Measurements from ENCODE around the gene WDFY4.

The WDFY4 gene

DNA sequence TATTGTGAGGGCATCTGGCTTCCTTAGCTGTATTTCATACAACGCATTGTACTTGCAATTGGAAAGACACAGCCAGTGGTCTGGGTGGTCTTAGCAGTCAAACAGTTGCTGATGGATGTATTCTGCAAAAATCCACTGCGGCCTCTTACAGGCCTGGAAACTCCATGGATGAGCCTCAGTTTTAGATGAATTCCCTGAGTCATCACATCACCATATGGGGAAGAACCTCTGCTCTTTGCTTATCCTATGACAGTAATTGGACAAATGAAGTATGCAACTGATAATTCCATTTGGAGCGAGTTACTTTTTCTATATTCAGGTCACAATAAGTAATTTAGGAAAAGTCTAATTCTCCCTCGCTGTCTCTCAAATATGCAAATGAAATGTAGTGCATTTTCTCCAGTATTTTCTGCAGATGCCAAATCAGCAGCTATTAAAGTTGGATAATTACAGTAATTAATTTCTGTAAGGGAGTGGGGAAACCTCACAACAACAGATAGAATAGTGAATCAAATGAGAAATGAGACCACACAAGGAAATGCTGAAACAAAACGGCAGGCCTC is 78.8 kb downstream of the WDFY4 start:
- no peaks in the 10 kb centered on the region for H3K27me3 ChIP-seq (ENCODE audit: insufficient read depth, low read depth)
- H3K79me2 ChIP-seq (ENCODE audit: insufficient read depth, low read depth) = no peaks in the 10 kb centered on the region
- H3K27ac ChIP-seq = no peak overlapping the region
- no peak overlapping the region for H2AFZ ChIP-seq (ENCODE audit: low read depth)
- H3K4me3 ChIP-seq (IDR thresholded peaks at IDR 0.05; ENCODE audit: insufficient read depth, low read depth, low read length) = no peak overlapping the region
- no peak overlapping the region for H3K4me2 ChIP-seq
- H3K9ac ChIP-seq = no peak overlapping the region
- H3K4me1 ChIP-seq (ENCODE audit: low read depth, poor library complexity, severe bottlenecking) = no peaks in the 10 kb centered on the region
- no peaks in the 10 kb centered on the region for H3K36me3 ChIP-seq (ENCODE audit: insufficient read depth)
- TF ChIP-seq CTCF (conservative IDR thresholded peaks at IDR 0.05; ENCODE audit: low read depth, low read length) = no peak
- H4K20me1 ChIP-seq (ENCODE audit: insufficient read depth) = no peaks in the 10 kb centered on the region

DNA sequence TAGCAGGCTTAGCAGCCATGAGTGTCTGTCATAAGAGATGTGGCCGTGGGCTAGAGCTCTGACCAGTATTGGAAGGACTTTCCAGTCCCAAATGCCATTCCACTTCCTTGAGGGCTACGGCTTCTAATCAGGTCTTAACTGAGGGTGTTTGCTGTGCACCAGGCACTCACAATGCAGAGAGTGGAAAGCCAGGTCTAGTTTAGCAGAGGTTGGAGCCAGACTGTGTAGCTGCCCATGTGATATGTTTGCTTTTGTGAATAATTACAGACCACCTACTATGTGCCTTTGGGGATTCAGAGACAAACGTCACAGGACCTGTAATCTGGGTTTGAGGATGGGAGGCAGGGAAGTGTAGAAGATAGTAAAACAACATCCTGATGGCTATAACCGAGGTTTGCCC is 79.8 kb downstream of the WDFY4 start:
- no peaks in the 10 kb centered on the region for H4K20me1 ChIP-seq (ENCODE audit: insufficient read depth)
- no peak overlapping the region for H3K27ac ChIP-seq
- H3K79me2 ChIP-seq (ENCODE audit: insufficient read depth, low read depth) = no peaks in the 10 kb centered on the region
- H3K4me3 ChIP-seq (IDR thresholded peaks at IDR 0.05; ENCODE audit: insufficient read depth, low read depth, low read length) = no peak overlapping the region
- H3K4me1 ChIP-seq (ENCODE audit: low read depth, poor library complexity, severe bottlenecking) = no peaks in the 10 kb centered on the region
- H3K36me3 ChIP-seq (ENCODE audit: insufficient read depth) = no peaks in the 10 kb centered on the region
- no peak for TF ChIP-seq CTCF (conservative IDR thresholded peaks at IDR 0.05; ENCODE audit: low read depth, low read length)
- H3K9ac ChIP-seq = no peak overlapping the region
- H2AFZ ChIP-seq (ENCODE audit: low read depth) = no peak overlapping the region
- H3K4me2 ChIP-seq = no peak overlapping the region
- H3K27me3 ChIP-seq (ENCODE audit: insufficient read depth, low read depth) = no peaks in the 10 kb centered on the region

GRCh38 chr10:48765039-48765438 is 80.4 kb downstream of the WDFY4 start:
- Histone ChIP-seq H3K36me3 (ENCODE audit: insufficient read depth) (no peaks in the 10 kb centered on the region), H2AFZ (ENCODE audit: low read depth) (no peak overlapping the region), H4K20me1 (ENCODE audit: insufficient read depth) (no peaks in the 10 kb centered on the region), H3K9ac (no peak overlapping the region), H3K4me1 (ENCODE audit: low read depth, poor library complexity, severe bottlenecking) (no peaks in the 10 kb centered on the region), H3K4me2 (no peak overlapping the region), H3K27ac (no peak overlapping the region), H3K79me2 (ENCODE audit: insufficient read depth, low read depth) (no peaks in the 10 kb centered on the region), H3K4me3 (IDR thresholded peaks at IDR 0.05; ENCODE audit: insufficient read depth, low read depth, low read length) (no peak overlapping the region), H3K27me3 (ENCODE audit: insufficient read depth, low read depth) (no peaks in the 10 kb centered on the region)
- no peak for TF ChIP-seq CTCF (conservative IDR thresholded peaks at IDR 0.05; ENCODE audit: low read depth, low read length)

DNA sequence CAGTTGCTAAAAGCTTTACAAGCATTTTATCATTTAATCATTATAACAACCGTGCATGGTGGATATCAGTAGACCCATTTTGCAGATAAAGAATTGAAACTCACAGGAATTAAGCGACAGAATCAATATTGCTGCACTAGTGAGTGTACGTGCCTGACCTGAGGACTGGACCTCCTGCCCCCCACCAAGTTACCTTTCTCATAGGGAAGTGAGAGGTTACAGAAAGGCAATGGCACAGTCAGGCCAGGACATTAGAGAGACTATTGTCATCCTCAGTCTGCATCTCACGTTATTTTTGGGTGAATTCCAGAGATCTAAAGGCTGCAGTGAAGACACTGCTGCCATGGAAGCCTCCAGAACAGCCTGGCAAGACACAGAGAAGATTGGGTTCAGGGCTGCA is 80.9 kb downstream of the WDFY4 start:
- no peak overlapping the region for H3K4me3 ChIP-seq (IDR thresholded peaks at IDR 0.05; ENCODE audit: insufficient read depth, low read depth, low read length)
- no peak for TF ChIP-seq CTCF (conservative IDR thresholded peaks at IDR 0.05; ENCODE audit: low read depth, low read length)
- no peak overlapping the region for H3K27ac ChIP-seq
- H2AFZ ChIP-seq (ENCODE audit: low read depth) = no peak overlapping the region
- no peaks in the 10 kb centered on the region for H3K79me2 ChIP-seq (ENCODE audit: insufficient read depth, low read depth)
- H3K4me1 ChIP-seq (ENCODE audit: low read depth, poor library complexity, severe bottlenecking) = no peaks in the 10 kb centered on the region
- H3K9ac ChIP-seq = no peak overlapping the region
- H3K27me3 ChIP-seq (ENCODE audit: insufficient read depth, low read depth) = no peaks in the 10 kb centered on the region
- H3K4me2 ChIP-seq = no peak overlapping the region
- H3K36me3 ChIP-seq (ENCODE audit: insufficient read depth) = no peaks in the 10 kb centered on the region
- no peaks in the 10 kb centered on the region for H4K20me1 ChIP-seq (ENCODE audit: insufficient read depth)

Measured in KMS-11 (cell line).